Measurements from ENCODE around the gene THSD8. TPM values are rescaled to one million over a fixed set of nuclear protein-coding genes. Genes with fewer than 3 reads are reported as not detected.

The THSD8 gene
- total and polyA plus RNA-seq, 2 donors = 4.1 to 9.9 TPM

- peak overlapping the region; percentile 64 to 96 for H3K27ac ChIP-seq (ENCODE audit: low read depth in 1 of 2, low read length in 1 of 2)
- H3K4me1 ChIP-seq (ENCODE audit: control insufficient read depth in 2 of 2, insufficient read depth in 2 of 2, low read length in 2 of 2) = peaks cover 24 to 73% of the 10 kb centered on the region in 2 donors
- 46% methylated on average over 5 of the region's 5 CpGs for WGBS
- peak in 2 of 9 donors; percentile 34 to 59 for DNase-seq (ENCODE audit: low read depth in 6 of 9, low spot score in 9 of 9)
- H3K4me3 ChIP-seq (ENCODE audit: low read length in 2 of 2) = no peak overlapping the region
- H3K36me3 ChIP-seq (ENCODE audit: control insufficient read depth in 2 of 2, insufficient read depth in 2 of 2, low read length in 1 of 2) = no peaks in the 10 kb centered on the region
- H3K27me3 ChIP-seq (ENCODE audit: control insufficient read depth in 2 of 2, insufficient read depth in 1 of 2, low read length in 1 of 2) = peaks cover 9 to 13% of the 10 kb centered on the region in 2 donors
- H3K9me3 ChIP-seq (ENCODE audit: control insufficient read depth in 2 of 2, insufficient read depth in 1 of 2, low read length in 1 of 2) = no peaks in the 10 kb centered on the region
These were observed 16.9 kb upstream of the THSD8 start for GRCh38 chr19:12784871-12785430.

- Histone ChIP-seq H3K27me3 (ENCODE audit: control insufficient read depth in 2 of 2, insufficient read depth in 1 of 2, low read length in 1 of 2) (peaks cover 14 to 18% of the 10 kb centered on the region in 2 donors), H3K27ac (ENCODE audit: low read depth in 1 of 2, low read length in 1 of 2) (peak overlapping the region; percentile 64 to 89), H3K4me1 (ENCODE audit: control insufficient read depth in 2 of 2, insufficient read depth in 2 of 2, low read length in 2 of 2) (peaks cover 24 to 78% of the 10 kb centered on the region in 2 donors), H3K9me3 (ENCODE audit: control insufficient read depth in 2 of 2, insufficient read depth in 1 of 2, low read length in 1 of 2) (no peaks in the 10 kb centered on the region), H3K4me3 (ENCODE audit: low read length in 2 of 2) (no peak overlapping the region), H3K36me3 (ENCODE audit: control insufficient read depth in 2 of 2, insufficient read depth in 2 of 2, low read length in 1 of 2) (no peaks in the 10 kb centered on the region)
- 76% methylated on average over 4 of the region's 4 CpGs for WGBS
- DNase-seq (ENCODE audit: low read depth in 6 of 9, low spot score in 9 of 9) = peak in 1 of 9 donors; percentile 41
These were observed 16.3 kb upstream of the THSD8 start for GRCh38 chr19:12785431-12786031.

DNA sequence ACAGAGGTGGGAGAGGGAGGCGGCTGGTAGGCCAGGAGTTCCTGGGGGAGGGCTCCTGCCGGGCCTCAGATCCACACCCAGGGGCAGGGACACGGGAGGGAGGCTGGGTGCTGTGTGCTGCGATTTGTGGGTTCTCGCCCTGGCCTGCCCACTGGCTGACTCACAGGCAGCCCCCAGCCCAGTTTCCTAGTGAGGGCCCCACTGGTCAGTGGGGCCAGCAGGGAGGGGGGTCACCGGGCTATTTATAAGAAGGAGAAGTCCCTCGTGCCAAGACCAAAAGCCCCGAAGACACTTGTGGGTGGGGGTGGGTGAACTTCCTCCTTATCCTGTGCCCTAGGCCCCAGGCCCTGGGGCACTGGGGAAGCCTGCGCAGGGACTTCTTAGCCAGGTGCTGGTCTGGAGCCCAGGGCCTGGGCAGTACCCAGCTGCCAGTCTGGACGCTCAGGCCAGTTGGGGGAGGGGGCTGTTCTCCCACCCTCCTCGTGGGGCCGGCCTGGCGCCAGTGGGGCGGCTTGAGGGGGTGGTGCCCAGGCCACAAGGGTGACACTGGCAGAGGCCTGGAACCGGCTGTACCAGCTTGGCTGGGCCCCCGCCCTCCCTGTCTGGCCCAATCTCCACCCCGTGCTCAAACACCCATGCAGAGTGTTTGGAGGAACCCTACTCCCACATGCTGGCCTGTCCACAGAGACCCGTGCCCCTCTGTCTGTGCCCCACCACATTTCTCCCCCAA is 15.6 kb upstream of the THSD8 start:
- Histone ChIP-seq H3K36me3 (ENCODE audit: control insufficient read depth in 2 of 2, insufficient read depth in 2 of 2, low read length in 1 of 2) (no peaks in the 10 kb centered on the region), H3K9me3 (ENCODE audit: control insufficient read depth in 2 of 2, insufficient read depth in 1 of 2, low read length in 1 of 2) (no peaks in the 10 kb centered on the region), H3K27ac (ENCODE audit: low read depth in 1 of 2, low read length in 1 of 2) (peak overlapping the region; percentile 64 to 89), H3K4me3 (ENCODE audit: low read length in 2 of 2) (no peak overlapping the region), H3K4me1 (ENCODE audit: control insufficient read depth in 2 of 2, insufficient read depth in 2 of 2, low read length in 2 of 2) (peaks cover 29 to 86% of the 10 kb centered on the region in 2 donors), H3K27me3 (ENCODE audit: control insufficient read depth in 2 of 2, insufficient read depth in 1 of 2, low read length in 1 of 2) (peaks cover 14 to 19% of the 10 kb centered on the region in 2 donors)
- DNase-seq (ENCODE audit: low read depth in 6 of 9, low spot score in 9 of 9) = peak in 1 of 9 donors; percentile 45
- WGBS = 39% methylated on average over 18 of the region's 18 CpGs

GRCh38 chr19:12786952-12787351 is 14.9 kb upstream of the THSD8 start:
- no peaks in the 10 kb centered on the region for H3K36me3 ChIP-seq (ENCODE audit: control insufficient read depth in 2 of 2, insufficient read depth in 2 of 2, low read length in 1 of 2)
- peaks cover 14 to 19% of the 10 kb centered on the region in 2 donors for H3K27me3 ChIP-seq (ENCODE audit: control insufficient read depth in 2 of 2, insufficient read depth in 1 of 2, low read length in 1 of 2)
- DNase-seq (ENCODE audit: low read depth in 6 of 9, low spot score in 9 of 9) = no peak
- H3K27ac ChIP-seq (ENCODE audit: low read depth in 1 of 2, low read length in 1 of 2) = peak overlapping the region; percentile 64 to 89
- H3K9me3 ChIP-seq (ENCODE audit: control insufficient read depth in 2 of 2, insufficient read depth in 1 of 2, low read length in 1 of 2) = no peaks in the 10 kb centered on the region
- no peak overlapping the region for H3K4me3 ChIP-seq (ENCODE audit: low read length in 2 of 2)
- H3K4me1 ChIP-seq (ENCODE audit: control insufficient read depth in 2 of 2, insufficient read depth in 2 of 2, low read length in 2 of 2) = peaks cover 27 to 82% of the 10 kb centered on the region in 2 donors
- 96% methylated on average over 3 of the region's 3 CpGs for WGBS

DNA sequence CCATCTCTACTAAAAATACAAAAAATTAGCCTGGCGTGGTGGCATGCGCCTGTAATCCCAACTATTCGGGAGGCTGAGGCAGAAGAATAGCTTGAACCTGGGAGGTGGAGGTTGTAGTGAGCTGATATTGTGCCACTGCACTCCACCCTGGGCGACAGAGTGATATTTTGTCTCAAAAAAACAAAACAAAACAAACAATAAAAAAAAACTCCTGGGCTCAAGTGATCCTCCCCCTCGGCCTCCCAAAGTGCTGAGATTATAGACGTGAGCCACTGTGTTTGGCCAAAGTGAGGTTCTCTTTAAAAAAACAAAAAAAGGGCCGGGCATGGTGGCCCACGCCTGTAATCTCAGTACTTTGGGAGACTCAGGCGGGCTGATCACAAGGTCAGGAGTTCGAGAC is 14.4 kb upstream of the THSD8 start:
- Histone ChIP-seq H3K27ac (ENCODE audit: low read depth in 1 of 2, low read length in 1 of 2) (peak overlapping the region in 1 of 2 donors; percentile 64), H3K4me1 (ENCODE audit: control insufficient read depth in 2 of 2, insufficient read depth in 2 of 2, low read length in 2 of 2) (peaks cover 27 to 78% of the 10 kb centered on the region in 2 donors), H3K9me3 (ENCODE audit: control insufficient read depth in 2 of 2, insufficient read depth in 1 of 2, low read length in 1 of 2) (no peaks in the 10 kb centered on the region), H3K27me3 (ENCODE audit: control insufficient read depth in 2 of 2, insufficient read depth in 1 of 2, low read length in 1 of 2) (peaks cover 14 to 19% of the 10 kb centered on the region in 2 donors), H3K36me3 (ENCODE audit: control insufficient read depth in 2 of 2, insufficient read depth in 2 of 2, low read length in 1 of 2) (no peaks in the 10 kb centered on the region), H3K4me3 (ENCODE audit: low read length in 2 of 2) (no peak overlapping the region)
- DNase-seq (ENCODE audit: low read depth in 6 of 9, low spot score in 9 of 9) = no peak
- 89% methylated on average over 10 of the region's 10 CpGs for WGBS

GRCh38 chr19:12788042-12788681 is 13.7 kb upstream of the THSD8 start:
- 95% methylated on average over 4 of the region's 4 CpGs for WGBS
- Histone ChIP-seq H3K4me3 (ENCODE audit: low read length in 2 of 2) (no peak overlapping the region), H3K9me3 (ENCODE audit: control insufficient read depth in 2 of 2, insufficient read depth in 1 of 2, low read length in 1 of 2) (no peaks in the 10 kb centered on the region), H3K27me3 (ENCODE audit: control insufficient read depth in 2 of 2, insufficient read depth in 1 of 2, low read length in 1 of 2) (peaks cover 14 to 19% of the 10 kb centered on the region in 2 donors), H3K27ac (ENCODE audit: low read depth in 1 of 2, low read length in 1 of 2) (peak overlapping the region; percentile 85 to 98), H3K4me1 (ENCODE audit: control insufficient read depth in 2 of 2, insufficient read depth in 2 of 2, low read length in 2 of 2) (peaks cover 23 to 71% of the 10 kb centered on the region in 2 donors), H3K36me3 (ENCODE audit: control insufficient read depth in 2 of 2, insufficient read depth in 2 of 2, low read length in 1 of 2) (no peaks in the 10 kb centered on the region)
- DNase-seq (ENCODE audit: low read depth in 6 of 9, low spot score in 9 of 9) = no peak

GRCh38 chr19:12788682-12789097 is 13.2 kb upstream of the THSD8 start:
- H3K27me3 ChIP-seq (ENCODE audit: control insufficient read depth in 2 of 2, insufficient read depth in 1 of 2, low read length in 1 of 2) = peaks cover 14 to 19% of the 10 kb centered on the region in 2 donors
- peak in 1 of 9 donors; percentile 50 for DNase-seq (ENCODE audit: low read depth in 6 of 9, low spot score in 9 of 9)
- H3K36me3 ChIP-seq (ENCODE audit: control insufficient read depth in 2 of 2, insufficient read depth in 2 of 2, low read length in 1 of 2) = no peaks in the 10 kb centered on the region
- H3K4me3 ChIP-seq (ENCODE audit: low read length in 2 of 2) = peak overlapping the region in 1 of 2 donors; percentile 1
- 32% methylated on average over 12 of the region's 12 CpGs for WGBS
- peak overlapping the region; percentile 85 to 98 for H3K27ac ChIP-seq (ENCODE audit: low read depth in 1 of 2, low read length in 1 of 2)
- H3K9me3 ChIP-seq (ENCODE audit: control insufficient read depth in 2 of 2, insufficient read depth in 1 of 2, low read length in 1 of 2) = no peaks in the 10 kb centered on the region
- H3K4me1 ChIP-seq (ENCODE audit: control insufficient read depth in 2 of 2, insufficient read depth in 2 of 2, low read length in 2 of 2) = peaks cover 19 to 65% of the 10 kb centered on the region in 2 donors

DNA sequence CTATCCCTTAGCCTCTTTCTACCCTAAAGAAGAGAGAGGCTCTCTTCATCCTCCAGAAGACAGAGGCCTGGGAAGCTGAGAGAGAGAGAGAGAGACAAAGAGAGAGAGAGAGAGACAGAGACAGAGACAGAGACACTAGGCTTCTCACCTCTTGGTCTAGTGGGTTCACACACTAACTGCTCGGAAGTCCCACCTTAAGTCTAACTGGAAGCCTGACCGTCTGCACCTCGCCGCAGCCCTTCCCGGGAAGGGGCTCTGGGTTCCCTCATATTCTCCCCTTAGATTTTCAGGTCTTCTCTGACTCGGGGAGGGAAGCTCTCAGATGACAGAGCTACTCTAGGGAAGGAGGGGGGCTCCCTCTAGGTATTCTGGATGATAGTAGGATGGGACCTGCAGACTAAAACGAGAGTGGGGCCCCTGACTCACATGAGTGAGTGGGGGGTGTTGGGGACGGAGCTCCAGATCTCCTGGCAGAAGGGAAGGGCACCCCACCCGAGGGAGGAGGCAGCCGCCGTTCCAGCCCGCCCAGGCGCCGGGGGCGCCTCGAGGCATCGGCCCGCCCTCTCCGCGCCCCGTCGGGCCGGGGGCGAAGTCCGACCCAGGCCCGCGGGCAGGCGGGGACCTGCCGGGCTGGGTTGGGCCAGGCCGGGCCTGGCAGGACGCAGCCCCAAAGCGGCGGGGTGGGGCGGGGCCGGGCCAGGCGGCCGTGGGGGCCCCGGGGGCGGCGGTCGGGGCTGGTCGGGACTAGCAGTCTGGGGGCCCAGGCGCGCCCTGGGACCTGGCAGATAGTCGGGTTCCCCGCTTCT is 12.6 kb upstream of the THSD8 start:
- Histone ChIP-seq H3K36me3 (ENCODE audit: control insufficient read depth in 2 of 2, insufficient read depth in 2 of 2, low read length in 1 of 2) (no peaks in the 10 kb centered on the region), H3K27me3 (ENCODE audit: control insufficient read depth in 2 of 2, insufficient read depth in 1 of 2, low read length in 1 of 2) (peaks cover 14 to 19% of the 10 kb centered on the region in 2 donors), H3K9me3 (ENCODE audit: control insufficient read depth in 2 of 2, insufficient read depth in 1 of 2, low read length in 1 of 2) (no peaks in the 10 kb centered on the region), H3K4me3 (ENCODE audit: low read length in 2 of 2) (peak overlapping the region; percentile 66 to 83), H3K27ac (ENCODE audit: low read depth in 1 of 2, low read length in 1 of 2) (peak overlapping the region; percentile 98), H3K4me1 (ENCODE audit: control insufficient read depth in 2 of 2, insufficient read depth in 2 of 2, low read length in 2 of 2) (peaks cover 16 to 65% of the 10 kb centered on the region in 2 donors)
- DNase-seq (ENCODE audit: low read depth in 6 of 9, low spot score in 9 of 9) = peak in 1 of 9 donors; percentile 38
- 10% methylated on average over 46 of the region's 46 CpGs for WGBS
